Medulla oblongata (tissue), 1 donor: ENCODE results near the gene WIPF3.

Experiments used
- DNase-seq: peaks from one replicate; pipeline ENCODE4 v3.0.0-alpha.2; 2015; ENCODE audit errors: extremely low spot score

The WIPF3 gene

GRCh38 chr7:29806208-29806994, at the start of gene WIPF3:
WIPF3 (plus strand) TSS chr7:29806508; CDS start chr7:29834725, 28,217 bp downstream.
- DNase-seq = no peak

- DNase-seq = no peak
Measured at GRCh38 chr7:29763266-29763665, 43.0 kb upstream of the WIPF3 start.

- no peak for DNase-seq
Measured at GRCh38 chr7:29764227-29764626, 42.1 kb upstream of the WIPF3 start.

- DNase-seq = no peak
Measured at GRCh38 chr7:29765490-29765889, 40.8 kb upstream of the WIPF3 start.

- no peak for DNase-seq
Measured at GRCh38 chr7:29770371-29770770, 35.9 kb upstream of the WIPF3 start.

- DNase-seq = no peak
Measured at GRCh38 chr7:29771081-29771816, 35.1 kb upstream of the WIPF3 start.

- DNase-seq = no peak
Measured at GRCh38 chr7:29779017-29779416, 27.3 kb upstream of the WIPF3 start.

GRCh38 chr7:29780346-29780745, 26.0 kb upstream of the WIPF3 start:
- no peak for DNase-seq

- DNase-seq = no peak
Measured at GRCh38 chr7:29783671-29784070, 22.6 kb upstream of the WIPF3 start.

- DNase-seq = no peak
Measured at GRCh38 chr7:29793507-29793906, 12.8 kb upstream of the WIPF3 start.

- no peak for DNase-seq
Measured at GRCh38 chr7:29794959-29795629, 11.2 kb upstream of the WIPF3 start.

GRCh38 chr7:29795696-29796580, 10.4 kb upstream of the WIPF3 start:
- DNase-seq = no peak

GRCh38 chr7:29797112-29797944, 9.0 kb upstream of the WIPF3 start:
- no peak for DNase-seq

GRCh38 chr7:29798422-29798821, 7.9 kb upstream of the WIPF3 start:
- no peak for DNase-seq

- no peak for DNase-seq
Measured at GRCh38 chr7:29801929-29802328, 4.4 kb upstream of the WIPF3 start.

GRCh38 chr7:29805031-29805430, 1.3 kb upstream of the WIPF3 start:
- DNase-seq = no peak

- DNase-seq = no peak
Measured at GRCh38 chr7:29805886-29806207, 461 bp upstream of the WIPF3 start.

GRCh38 chr7:29806995-29807841, 910 bp downstream of the WIPF3 start:
- DNase-seq = peak; percentile 35

- no peak for DNase-seq
Measured at GRCh38 chr7:29808075-29808801, 1.9 kb downstream of the WIPF3 start.
